AG09309 (cell line): ENCODE data around the gene ADIPOQ.

Source experiments
- DNase-seq: peaks from one replicate; pipeline ENCODE4 v3.0.0-alpha.2; 2010; ENCODE audit warnings: low read depth
- H3K4me3 ChIP-seq: 2 replicates; pipeline ENCODE4 v1.5.1; 2011; ENCODE audit warnings: mild to moderate bottlenecking, low read depth, low read length, moderate library complexity; ENCODE audit not compliant: control insufficient read depth
- TF ChIP-seq, protein P1 (sequence below): IDR thresholded peaks from 2 replicates; pipeline ENCODE4 v1.5.1; 2011; ENCODE audit warnings: mild to moderate bottlenecking, low read depth, low read length, inconsistent platforms; ENCODE audit not compliant: insufficient read depth, control insufficient read depth; ENCODE audit errors: missing control alignments

Gene ADIPOQ

DNA sequence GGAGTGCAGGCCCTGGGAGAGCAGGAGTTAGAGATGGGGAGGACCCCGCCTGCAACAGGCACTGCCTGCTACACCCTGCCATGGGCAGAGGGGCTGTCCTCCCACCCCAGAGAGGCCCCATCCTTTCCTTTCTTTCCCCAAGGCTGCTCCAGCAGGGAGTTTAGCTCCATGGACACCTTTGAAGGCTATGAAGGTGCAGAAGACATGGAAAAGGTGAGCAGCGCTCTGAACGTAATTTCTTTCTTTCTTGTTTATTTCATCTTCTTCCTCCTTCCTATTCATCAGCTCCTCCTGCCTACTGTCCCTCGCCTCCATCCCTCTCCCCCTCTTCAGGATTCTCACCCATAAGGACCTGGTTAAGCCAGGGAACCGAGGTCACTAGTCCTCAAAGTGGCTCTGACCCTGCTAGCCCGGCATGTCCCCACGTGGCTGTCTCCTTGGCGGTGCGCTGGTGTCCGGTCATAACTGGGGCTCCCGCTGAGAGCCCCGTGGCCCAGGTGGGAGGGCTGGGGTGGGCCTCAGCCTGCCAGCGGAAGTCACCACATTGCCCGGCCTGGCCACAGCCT lies 16.0 kb upstream of the ADIPOQ start:
- DNase-seq, result no peak
- H3K4me3 ChIP-seq, result peak overlapping the region; percentile 51
- TF ChIP-seq, protein P1, sequence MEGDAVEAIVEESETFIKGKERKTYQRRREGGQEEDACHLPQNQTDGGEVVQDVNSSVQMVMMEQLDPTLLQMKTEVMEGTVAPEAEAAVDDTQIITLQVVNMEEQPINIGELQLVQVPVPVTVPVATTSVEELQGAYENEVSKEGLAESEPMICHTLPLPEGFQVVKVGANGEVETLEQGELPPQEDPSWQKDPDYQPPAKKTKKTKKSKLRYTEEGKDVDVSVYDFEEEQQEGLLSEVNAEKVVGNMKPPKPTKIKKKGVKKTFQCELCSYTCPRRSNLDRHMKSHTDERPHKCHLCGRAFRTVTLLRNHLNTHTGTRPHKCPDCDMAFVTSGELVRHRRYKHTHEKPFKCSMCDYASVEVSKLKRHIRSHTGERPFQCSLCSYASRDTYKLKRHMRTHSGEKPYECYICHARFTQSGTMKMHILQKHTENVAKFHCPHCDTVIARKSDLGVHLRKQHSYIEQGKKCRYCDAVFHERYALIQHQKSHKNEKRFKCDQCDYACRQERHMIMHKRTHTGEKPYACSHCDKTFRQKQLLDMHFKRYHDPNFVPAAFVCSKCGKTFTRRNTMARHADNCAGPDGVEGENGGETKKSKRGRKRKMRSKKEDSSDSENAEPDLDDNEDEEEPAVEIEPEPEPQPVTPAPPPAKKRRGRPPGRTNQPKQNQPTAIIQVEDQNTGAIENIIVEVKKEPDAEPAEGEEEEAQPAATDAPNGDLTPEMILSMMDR, result no peak

DNA sequence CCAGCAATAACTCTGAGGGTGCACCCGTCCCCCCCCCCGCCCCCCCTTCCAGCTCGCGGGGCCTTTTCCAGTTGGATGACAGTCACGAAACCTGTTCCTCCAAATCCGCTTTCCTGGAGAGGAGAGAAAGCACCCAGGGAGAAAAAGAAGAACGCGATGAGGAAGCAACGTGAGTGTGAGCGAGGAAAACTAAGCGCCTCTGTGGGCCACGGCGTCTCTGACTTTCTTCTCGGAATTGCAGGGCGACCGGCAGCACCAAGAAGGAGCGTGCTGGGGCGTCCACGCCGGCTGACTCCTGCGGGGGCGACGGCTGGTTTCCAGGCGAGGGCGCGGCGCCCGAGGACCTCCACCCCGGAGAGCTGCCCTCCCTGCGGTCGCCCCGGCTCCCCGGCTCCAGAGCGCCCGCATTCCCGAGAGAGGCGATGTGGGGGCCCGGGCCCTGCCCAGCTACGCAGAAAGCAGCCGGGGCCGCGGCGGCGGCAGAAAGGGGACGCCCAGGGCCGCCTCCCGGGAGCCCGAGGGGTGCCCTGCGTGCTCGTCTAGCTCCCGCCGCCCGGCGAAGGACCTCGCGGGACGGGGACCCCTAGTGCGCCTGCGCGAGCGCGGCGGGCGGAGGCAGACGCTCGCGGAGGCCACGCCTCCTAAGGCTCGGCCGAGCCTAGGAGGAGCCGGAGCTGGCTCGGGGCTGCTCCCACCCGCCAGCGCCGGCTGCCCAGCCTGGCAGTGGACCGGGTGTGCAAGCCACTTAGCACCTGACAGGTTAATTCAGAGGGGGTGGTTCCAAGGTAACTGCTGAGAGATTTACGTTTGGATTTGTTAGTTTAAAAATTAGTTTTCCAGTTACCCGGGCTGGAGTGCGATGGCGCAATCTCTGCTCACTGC lies 15.3 kb upstream of the ADIPOQ start:
- TF ChIP-seq, protein P1, result no peak
- peak overlapping the region; percentile 51 for H3K4me3 ChIP-seq
- DNase-seq, result peak; percentile 14

DNA sequence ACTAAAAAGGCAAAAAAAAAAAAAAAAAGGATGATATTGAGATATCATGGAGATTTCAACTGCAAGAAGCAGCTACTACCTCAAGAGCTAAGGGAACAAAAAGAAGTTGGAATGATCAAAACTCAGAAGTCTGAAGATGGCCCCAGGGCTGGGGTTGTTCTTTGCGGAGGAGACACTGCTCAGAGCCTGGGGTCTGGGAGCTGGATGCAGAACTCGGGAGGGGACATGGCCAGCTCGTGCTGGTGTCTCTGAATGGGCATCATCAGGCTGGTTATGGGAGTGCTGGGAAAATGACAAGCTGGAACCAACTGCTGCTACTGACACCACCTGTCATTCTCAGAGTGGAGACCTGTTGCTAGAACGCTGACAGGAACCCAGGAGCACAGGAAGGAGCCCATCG lies 14.2 kb upstream of the ADIPOQ start:
- H3K4me3 ChIP-seq, result no peak overlapping the region
- no peak for DNase-seq
- TF ChIP-seq, protein P1, result no peak

DNA sequence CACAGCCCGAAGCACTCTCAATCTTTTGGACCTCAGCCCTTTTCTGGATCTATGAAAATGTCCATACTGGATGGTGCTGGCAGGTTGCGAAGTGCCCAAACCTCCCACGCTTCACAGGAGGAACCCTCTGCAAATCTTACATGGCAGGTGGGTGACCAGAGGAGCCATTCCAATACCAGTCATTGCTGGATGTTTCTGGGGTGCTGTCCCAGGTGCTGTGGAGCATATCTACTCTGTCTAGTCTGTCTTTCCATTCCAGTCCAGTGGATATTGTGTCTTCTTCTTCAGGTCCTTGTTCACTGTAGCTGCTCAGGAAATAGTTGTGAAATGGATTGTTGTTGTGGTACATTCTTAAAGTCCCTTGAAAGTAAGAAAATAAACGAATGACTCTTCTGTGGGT lies 10.7 kb upstream of the ADIPOQ start:
- TF ChIP-seq, protein P1, result no peak
- H3K4me3 ChIP-seq, result no peak overlapping the region
- no peak for DNase-seq

DNA sequence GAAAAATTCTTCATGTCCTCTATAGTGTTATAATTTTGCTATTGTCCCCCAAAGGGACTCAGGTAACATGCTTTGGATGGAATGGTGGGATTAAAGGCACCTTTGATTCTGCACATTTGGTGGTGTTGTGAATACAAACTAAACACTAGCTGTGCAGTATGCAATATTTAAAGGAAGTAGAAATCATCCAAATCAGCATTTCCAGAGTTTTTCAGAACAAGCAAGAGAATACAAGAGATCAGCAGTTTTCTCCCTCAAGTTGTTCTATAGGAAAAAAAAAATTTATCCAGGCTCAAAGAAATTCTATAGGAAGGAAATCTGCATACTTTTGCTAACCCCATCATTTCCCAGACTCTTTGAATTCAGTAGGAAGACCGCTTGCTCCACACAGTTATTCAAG lies 10.2 kb upstream of the ADIPOQ start:
- DNase-seq, result no peak
- H3K4me3 ChIP-seq, result no peak overlapping the region
- TF ChIP-seq, protein P1, result no peak

DNA sequence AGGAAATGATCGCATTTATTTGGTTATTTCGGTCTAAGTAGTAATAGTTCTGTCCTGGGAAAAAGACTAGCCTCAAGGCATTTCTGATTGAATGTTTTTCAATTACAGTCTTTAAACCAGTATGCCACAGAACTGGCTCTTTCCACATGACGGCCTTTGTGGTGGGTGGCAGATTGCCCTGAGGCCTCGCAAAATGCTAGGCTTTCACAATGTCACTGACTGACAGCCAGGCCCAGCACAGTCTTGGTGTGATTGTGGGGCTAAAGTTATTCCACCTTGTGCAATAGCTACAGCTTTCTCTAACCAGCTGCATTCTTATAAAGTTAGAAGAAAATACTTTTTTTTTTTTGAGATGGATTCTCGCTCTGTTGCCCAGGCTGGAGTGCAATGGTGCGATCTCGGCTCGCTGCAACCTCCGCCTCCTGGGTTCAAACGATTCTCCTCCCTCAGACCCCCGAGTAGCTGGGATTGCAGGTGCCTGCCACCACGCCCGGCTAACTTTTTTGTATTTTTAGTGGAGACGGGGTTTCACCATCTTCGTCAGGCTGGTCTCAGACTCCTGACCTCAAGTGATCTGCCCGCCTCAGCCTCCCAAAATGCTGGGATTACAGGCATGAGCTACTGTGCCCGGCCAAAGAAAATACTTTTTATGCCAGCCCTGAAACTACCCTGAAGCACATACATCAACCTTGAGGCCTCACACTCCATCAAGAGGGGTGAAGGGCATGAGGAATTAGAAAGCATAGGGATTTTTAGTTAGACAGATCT lies 2.5 kb upstream of the ADIPOQ start:
- peak; percentile 94 for DNase-seq
- TF ChIP-seq, protein P1, result no peak
- H3K4me3 ChIP-seq, result no peak overlapping the region
